Measurements from ENCODE around the gene ITPR3.

Gene ITPR3

DNA sequence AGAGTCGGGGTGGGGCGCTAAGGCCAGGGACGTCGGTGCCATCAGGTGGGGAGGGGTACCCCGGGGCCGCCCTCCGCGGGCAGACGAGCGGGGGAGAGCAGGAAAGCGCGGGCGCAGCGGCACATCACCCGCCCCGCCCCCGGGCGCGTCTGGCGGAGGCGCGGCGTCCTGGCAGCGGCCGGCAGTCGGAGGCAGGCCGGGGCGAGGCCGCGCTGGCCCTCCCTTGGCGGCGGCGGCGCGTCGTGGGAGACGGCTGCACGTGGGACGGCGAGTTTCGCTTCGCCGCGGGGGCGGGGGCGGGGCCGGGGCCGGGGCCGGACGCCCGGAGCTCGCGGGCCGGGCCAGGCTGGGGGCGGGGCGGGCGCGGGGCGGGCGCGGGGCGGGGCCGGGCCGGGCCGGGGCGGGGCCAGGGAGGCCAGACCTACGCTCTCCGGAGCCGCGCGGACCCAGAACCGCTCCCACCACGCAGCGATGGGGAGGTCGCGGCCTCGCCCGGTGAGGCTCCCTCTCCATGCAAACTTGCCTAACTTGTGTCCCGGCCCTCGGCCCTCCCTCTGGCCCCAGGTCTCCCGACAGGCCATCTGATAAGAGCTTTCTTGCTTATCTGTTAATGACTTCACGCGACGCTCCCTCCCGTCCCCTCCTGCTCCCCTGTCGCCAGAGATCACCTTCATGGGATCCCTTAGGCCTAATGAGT is 12.5 kb downstream of the ITPR3 start:
- in situ Hi-C loops (cut with HindIII; ENCODE audit: low sequenced_read_pairs) = no loop called here

DNA sequence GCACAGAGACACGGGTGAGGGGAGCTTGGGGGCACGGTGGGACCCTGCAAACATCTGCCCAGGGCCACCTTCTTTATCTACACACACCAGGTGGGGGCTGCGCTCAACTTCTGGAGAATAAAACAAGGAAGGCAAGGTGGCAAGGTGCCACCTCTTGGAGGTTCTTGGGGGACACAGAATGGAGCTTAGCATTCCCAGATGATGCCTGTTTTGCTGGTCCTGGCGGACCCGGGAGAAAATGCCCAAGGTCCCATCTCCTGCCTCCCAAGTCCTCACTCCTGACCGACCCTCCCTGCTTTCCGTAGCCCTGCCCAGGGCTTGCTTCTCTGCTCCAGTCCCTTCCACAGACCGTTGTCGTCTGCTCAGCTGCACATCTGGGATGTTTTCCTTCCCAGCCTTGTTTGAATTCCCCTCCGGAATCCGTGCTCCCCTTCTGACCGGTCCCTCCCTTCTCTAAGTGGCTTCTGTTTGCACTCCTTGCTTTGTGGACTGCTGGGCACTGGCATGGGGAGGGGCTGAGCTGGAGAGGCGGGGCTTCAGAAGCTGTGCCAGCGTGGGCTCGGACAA is 13.1 kb downstream of the ITPR3 start:
- in situ Hi-C loops (cut with HindIII; ENCODE audit: low sequenced_read_pairs) = no loop called here

DNA sequence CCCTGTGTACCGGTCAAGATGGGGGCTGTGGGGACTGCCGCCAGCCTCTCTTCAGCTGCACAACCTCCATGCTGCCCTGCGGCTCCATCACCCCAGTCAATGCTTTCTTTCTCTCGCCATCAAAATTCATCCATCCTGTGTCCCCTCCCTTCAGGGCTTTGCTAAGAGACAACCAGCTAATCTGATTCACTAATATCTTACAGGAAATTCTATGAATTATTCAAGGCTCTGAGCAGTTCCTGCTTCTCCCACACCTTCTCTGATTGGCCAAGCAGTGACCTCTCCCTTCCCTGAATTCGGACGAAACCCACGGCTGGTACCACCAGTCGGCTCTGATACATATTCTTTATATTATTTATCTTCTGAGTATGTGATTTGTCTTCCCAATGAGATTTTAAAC is 13.8 kb downstream of the ITPR3 start:
- in situ Hi-C loops (cut with HindIII; ENCODE audit: low sequenced_read_pairs) = no loop called here

GRCh38 chr6:33636655-33637054 is 15.5 kb downstream of the ITPR3 start:
- in situ Hi-C loops (cut with HindIII; ENCODE audit: low sequenced_read_pairs) = no loop called here

GRCh38 chr6:33638556-33638955 is 17.4 kb downstream of the ITPR3 start:
- in situ Hi-C loops (cut with HindIII; ENCODE audit: low sequenced_read_pairs) = no loop called here

DNA sequence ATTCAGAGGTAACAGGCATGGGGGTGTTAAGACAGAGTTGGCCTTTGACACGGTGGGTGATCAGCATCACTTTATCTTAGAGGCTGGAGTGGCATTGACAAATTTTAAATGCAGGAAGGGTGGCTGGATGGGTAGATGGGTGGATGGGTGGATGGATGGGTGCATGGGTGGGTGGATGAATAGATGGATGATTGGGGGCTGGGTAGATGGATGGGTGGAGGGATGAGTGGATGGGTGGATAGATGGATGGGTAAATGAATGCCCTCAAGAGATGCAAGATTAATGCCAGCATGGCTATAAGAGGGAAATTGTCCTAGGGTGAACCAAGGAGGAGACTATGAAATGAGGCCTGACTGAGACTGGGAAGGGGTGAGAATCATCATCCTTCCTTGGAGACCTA is 18.4 kb downstream of the ITPR3 start:
- in situ Hi-C loops (cut with HindIII; ENCODE audit: low sequenced_read_pairs) = no loop called here

DNA sequence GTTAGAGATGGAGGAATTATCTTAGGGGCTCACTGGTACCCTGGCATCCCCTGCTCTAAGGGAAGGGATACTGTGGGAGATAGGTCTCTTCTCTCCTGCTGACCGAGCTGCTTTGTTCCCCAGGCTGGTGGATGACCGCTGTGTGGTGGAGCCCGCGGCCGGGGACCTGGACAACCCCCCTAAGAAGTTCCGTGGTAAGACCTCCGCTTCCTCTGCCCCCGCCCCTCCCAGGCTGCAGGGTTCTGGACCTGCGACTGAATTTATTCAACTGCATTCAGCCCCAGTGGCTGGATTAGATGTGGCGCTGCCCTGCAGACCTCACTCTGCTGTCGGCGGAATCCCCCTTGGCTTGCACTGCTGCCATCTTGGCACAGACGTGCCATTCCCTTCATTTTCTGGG is 19.2 kb downstream of the ITPR3 start:
- in situ Hi-C loops (cut with HindIII; ENCODE audit: low sequenced_read_pairs) = no loop called here

GRCh38 chr6:33641144-33641543 is 20.0 kb downstream of the ITPR3 start:
- in situ Hi-C loops (cut with HindIII; ENCODE audit: low sequenced_read_pairs) = no loop called here

DNA sequence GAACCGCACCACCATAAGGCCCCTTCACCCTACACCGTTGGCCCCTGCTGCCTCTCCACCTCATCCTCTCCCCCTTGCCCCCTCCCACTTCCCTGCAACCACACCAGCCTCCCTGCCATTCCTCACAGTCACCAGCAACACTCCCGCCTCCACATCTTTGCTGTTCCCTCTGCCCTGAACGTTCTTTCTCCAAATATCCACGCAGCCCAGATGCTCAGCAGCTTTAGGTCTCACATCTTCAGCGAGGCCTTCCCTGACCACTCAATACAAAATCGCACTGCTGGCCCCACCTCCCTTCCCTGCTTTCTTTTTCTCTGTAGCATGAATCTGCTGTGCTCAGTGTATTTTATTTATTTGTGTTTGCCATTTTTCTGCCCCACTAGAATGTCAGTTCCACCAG is 20.5 kb downstream of the ITPR3 start:
- in situ Hi-C loops (cut with HindIII; ENCODE audit: low sequenced_read_pairs) = no loop called here

GRCh38 chr6:33642897-33643296 is 21.8 kb downstream of the ITPR3 start:
- in situ Hi-C loops (cut with HindIII; ENCODE audit: low sequenced_read_pairs) = no loop called here

DNA sequence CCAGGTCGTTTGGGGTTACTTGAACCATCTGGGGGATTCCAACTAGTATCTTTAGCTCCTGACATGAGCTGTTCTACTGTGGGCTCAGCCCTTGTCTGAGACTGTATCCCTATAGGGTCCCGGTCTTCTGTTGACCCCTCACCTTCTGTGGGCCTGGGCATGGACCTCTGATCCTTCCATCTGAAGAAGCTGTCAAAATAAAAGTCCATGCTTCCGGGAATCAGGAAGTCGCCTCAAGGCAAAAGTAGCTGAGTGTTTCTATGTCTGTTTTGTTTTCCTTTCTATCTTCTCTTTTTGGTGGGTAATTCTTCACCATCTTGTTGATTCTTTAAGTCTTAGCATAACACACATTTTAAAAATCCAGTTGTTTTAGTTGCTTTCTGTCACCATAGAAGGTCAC is 30.3 kb downstream of the ITPR3 start:
- in situ Hi-C loops (cut with HindIII; ENCODE audit: low sequenced_read_pairs) = loop anchor here (10.0 kb wide), 1 partner anchor 67 kb away; the partner anchor contains the start of gene BAK1

DNA sequence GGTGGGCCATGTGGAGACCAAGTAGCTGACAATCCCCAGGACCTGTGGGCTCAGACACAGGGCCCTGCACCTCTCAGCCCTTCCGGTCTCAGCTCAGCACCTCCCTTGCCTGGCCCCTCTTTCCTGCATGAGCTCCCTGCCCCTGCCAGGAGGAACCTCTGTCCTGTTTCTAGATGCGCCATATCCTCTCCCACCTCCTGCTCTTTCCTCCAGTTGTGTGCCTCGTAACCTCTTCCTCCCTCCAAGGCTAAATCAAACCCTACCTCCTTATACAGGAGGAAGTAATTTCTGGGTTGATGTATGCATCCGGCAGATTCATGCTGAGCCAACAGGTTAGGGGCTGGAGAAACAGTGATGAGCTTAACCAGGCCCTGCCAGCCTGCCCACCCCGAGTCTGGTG is 30.9 kb downstream of the ITPR3 start:
- in situ Hi-C loops (cut with HindIII; ENCODE audit: low sequenced_read_pairs) = loop anchor here (10.0 kb wide), 1 partner anchor 67 kb away; the partner anchor contains the start of gene BAK1

DNA sequence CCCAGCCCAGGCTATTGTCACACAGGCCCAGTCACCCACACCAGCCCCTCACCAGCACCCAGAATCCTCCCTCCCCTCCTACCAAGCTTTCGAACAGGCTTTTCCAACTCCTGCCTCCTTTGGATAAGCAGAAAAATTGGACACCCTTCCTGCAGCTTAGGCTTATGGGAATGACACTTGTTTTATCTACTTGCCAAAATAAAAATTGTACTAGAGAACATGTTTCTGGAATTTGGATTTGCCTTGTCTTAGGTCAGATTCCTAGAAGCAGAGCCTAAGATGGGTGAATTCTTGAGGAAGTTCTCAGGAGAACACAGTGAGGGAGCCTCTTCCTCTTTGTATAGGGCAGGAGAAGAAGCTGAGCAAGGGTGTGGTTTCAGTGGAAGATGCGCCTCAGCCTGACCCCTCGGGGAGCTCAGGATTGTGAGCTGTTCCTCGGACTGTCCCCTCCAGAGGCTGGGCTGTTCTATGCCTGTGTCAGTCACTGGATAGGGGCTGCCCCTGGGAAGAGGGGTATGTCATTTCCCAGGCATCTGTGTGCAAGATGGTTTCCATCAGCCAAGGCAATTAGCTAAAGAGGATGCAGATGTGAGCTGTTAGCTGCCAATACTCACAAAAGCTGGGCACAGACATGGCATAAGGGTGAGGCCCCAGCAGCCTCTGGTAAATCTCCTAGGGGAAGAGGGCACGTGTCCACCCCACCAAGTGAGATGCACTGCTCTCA is 33.9 kb downstream of the ITPR3 start:
- in situ Hi-C loops (cut with HindIII; ENCODE audit: low sequenced_read_pairs) = loop anchor here (10.0 kb wide), 1 partner anchor 70 kb away; the partner anchor contains the start of gene BAK1

- in situ Hi-C loops (cut with HindIII; ENCODE audit: low sequenced_read_pairs) = loop anchor here (10.0 kb wide), 1 partner anchor 72 kb away; the partner anchor contains the start of gene BAK1
Measured at GRCh38 chr6:33656844-33657243, 35.7 kb downstream of the ITPR3 start.

- in situ Hi-C loops (cut with HindIII; ENCODE audit: low sequenced_read_pairs) = loop anchor here (10.0 kb wide), 1 partner anchor 74 kb away; the partner anchor contains the start of gene BAK1
Measured at GRCh38 chr6:33658982-33659689, 38.0 kb downstream of the ITPR3 start.

DNA sequence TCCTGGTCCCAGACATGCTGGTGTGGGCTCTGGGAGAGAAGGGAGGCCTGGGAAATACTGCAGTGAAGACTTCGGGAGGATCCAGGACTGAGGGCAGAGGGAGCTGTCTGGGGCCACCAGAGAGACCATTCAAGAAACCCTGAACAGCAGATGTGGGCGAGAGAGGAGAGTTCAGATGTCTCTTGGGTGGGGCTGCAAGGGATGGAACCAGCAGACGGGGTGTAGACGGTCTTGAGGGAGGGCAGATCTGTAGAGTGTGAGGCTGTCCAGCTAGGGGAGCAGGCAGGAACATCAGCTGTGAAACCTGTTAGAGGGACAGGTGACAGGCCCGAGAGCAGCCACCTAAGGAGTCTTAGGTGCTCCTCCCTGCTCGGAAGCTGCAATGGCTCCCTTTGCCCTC is 38.9 kb downstream of the ITPR3 start:
- in situ Hi-C loops (cut with HindIII; ENCODE audit: low sequenced_read_pairs) = loop anchor here (10.0 kb wide), 1 partner anchor 75 kb away; the partner anchor contains the start of gene BAK1

GRCh38 chr6:33661106-33661838 is 40.1 kb downstream of the ITPR3 start:
- in situ Hi-C loops (cut with HindIII; ENCODE audit: low sequenced_read_pairs) = no loop called here

DNA sequence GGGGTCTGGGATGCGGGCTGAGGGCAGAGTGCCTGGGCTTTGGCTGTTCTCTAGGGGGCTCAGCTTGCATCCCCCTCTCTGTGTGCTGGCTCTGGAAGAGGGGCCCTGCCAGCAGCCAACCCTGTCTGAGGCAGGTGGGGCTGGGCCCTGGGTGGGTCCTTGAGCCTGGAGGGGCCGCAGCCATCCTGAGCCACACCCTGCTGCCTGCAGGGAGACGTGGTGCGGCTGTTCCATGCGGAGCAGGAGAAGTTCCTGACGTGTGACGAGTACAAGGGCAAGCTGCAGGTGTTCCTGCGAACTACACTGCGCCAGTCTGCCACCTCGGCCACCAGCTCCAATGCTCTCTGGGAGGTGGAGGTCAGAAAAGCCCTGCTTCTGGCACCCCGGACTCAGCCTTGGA is 41.2 kb downstream of the ITPR3 start:
- in situ Hi-C loops (cut with HindIII; ENCODE audit: low sequenced_read_pairs) = no loop called here

GRCh38 chr6:33663028-33663427 is 41.9 kb downstream of the ITPR3 start:
- in situ Hi-C loops (cut with HindIII; ENCODE audit: low sequenced_read_pairs) = no loop called here

DNA sequence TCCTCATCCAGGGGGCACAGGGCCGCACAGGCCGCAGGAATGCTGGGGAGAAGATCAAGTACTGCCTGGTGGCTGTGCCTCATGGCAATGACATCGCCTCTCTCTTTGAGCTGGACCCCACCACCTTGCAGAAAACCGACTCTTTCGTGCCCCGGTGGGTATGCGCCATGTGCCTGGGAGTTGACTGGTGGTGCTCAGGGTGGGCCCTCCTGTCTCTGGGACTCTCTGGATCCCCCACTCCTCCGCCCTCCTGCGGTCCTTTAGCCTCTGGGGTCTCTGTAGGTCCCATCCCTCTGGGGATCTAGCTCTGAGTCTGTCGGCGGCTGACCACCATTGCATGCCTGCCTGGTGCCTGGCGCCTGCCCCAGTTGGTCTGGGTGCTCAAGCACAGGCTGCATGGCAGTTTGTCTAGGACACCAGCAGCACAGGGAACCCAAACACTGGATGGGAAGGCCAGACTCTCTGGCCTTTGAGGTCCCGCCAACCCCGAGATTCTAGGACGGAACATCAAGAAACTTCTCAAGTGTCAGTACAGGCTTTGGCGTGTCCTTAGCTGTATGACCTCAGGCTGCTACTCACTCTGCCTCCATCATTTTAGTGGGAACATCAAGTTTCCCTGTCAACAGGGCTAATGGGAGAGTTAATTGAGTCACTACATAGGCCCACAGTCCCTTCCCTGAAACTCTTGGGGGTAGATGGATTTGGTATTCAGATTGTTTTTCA is 42.8 kb downstream of the ITPR3 start:
- in situ Hi-C loops (cut with HindIII; ENCODE audit: low sequenced_read_pairs) = no loop called here
